Hindlimb muscle (tissue), 1 donor: ENCODE measurements around the gene FBXO33. TPM values are rescaled to one million over a fixed set of nuclear protein-coding genes. Genes with fewer than 3 reads are reported as not detected.

Source experiments
- DNase-seq: peaks from one replicate; pipeline ENCODE4 v3.0.0-alpha.2; 2013
- polyA plus RNA-seq: library from polyadenylated mRNA; unstranded; fragments of 120-200 nt; gene quantifications from one replicate; pipeline ENCODE4 v1.2.1, GENCODE V29; 2013; ENCODE audit not compliant: insufficient read length

The FBXO33 gene
- polyA plus RNA-seq, 1 donor, result 4.4 TPM

DNA sequence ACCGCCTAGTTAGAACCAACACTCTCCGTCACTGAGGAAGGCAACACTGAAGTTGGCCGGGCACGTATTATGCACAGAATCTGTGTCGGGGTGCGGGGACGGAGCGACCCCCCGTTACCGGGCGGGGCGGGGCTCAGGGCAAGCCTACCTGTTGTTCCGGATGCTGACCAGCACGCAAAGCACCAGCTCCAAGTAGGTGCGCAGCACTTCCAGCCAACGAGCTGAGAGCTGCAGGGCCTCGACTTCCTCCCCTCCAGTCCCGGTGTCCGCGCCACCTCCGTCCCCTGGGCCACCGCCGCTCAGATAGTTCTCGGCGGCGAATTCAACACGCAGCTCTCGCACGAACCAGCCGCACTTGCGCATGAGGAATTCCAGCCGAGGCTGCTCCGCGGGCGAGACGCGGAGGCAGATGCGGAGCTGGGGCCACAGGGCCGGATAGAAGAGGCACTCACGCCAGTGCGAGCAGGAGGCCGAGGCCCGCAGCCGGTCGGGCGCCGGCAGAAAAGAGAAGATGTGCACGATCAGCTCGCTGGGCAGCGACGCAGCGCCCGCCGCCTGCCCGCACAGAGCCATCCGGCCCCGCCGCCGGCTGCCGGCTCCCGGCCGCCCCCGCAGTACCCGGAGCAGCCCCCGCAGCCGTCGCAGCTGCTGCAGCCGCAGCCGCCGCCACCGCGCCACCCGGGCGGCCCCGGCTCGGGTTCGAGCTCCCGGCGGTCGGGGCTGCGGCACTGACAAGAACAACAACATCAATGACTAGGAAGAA, 636 bp downstream of the FBXO33 start:
- DNase-seq, result peak; percentile 34

DNA sequence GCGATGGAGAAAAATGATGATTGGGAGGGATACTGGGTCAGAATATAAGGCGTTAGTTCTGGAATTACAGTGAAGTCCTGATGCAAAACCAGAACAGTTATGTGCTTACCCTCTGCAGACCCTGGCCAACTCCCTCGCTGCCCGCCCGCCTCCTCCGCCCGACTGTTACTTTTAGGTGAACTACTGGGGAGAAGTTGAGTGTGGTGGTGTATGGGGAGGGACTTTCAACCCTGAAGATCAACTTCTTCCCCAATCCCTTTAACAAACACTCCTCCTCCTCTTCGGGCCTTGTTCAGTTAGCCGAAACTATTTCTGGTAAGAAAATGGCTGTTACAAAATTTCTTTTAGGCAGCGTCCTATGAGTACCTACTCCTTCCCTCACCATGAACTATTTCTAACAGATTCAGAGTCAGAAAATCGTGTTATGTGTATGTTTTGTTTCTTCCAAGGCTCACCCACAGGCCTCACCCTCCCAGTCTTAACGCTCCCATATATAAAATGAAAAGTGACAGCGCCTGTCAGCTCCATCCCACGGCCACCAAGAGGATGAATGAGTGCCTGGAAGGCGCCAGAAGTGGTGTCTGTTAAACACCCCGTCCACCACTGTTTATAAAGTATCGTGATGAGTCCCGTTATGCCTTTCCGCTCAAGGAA, 1.3 kb downstream of the FBXO33 start:
- no peak for DNase-seq

DNA sequence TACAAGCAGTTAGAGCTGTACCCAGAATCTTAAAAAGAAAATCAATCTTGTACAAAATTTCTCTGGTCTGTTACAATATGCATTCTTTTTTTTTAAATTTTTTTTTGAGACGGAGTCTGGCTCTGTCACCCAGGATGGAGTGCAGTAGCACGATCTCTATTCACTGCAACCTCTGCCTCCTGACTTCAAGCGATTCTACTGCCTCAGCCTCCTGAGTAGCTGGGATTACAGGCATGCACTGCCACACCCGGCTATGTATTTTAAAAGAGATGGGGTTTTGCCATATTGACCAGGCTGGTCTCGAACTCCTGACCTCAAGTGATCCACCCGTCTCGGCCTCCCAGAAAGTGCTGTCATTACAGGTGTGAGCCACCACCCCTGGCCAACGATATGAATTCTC, 4.1 kb downstream of the FBXO33 start:
- DNase-seq, result no peak

GRCh38 chr14:39426605-39427004, 5.6 kb downstream of the FBXO33 start:
- no peak for DNase-seq

GRCh38 chr14:39425947-39426346, 6.3 kb downstream of the FBXO33 start:
- DNase-seq, result no peak

GRCh38 chr14:39423793-39424192, 8.4 kb downstream of the FBXO33 start:
- no peak for DNase-seq

GRCh38 chr14:39422243-39422642, 10.0 kb downstream of the FBXO33 start:
- DNase-seq, result no peak

- DNase-seq, result no peak
These were observed 13.0 kb downstream of the FBXO33 start for GRCh38 chr14:39419272-39419671.

DNA sequence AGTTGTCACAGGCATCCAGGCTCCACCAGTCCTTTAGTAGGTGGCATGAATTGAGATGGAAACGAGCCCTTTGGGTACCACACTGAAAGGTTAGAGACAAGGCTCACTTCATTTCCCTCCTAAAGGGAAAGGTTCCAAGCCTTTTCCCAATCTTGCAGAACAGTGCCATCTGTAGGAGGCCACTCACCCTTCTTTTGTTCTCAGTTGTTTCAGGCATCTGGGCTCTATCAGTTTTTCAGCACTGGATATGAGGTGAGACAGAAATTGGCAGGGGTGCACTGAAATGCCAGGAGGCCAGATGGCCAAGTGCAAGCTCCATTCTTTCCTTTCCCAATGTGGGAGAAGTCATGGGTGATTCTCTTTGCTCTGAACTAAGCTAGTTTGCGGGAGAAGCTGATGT, 15.2 kb downstream of the FBXO33 start:
- DNase-seq, result no peak

DNA sequence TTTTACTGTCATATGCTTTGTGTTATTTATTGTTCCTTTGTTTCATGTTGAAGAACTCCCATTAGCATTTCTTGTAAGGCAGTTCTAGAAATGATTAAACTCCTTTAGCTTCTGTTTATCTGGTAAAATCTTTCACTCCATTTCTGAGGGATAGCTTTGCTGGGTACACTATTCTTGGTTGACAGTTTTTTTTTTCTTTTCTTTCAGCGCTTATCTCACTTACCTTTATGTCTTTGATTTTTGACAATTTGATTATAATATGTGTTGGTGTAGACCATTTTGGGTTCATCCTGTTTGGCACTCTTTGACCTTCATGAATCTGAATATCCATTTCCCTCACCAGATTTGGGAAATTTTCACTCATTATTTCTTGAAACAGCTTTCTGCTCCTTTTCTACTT, 16.2 kb downstream of the FBXO33 start:
- no peak for DNase-seq

DNA sequence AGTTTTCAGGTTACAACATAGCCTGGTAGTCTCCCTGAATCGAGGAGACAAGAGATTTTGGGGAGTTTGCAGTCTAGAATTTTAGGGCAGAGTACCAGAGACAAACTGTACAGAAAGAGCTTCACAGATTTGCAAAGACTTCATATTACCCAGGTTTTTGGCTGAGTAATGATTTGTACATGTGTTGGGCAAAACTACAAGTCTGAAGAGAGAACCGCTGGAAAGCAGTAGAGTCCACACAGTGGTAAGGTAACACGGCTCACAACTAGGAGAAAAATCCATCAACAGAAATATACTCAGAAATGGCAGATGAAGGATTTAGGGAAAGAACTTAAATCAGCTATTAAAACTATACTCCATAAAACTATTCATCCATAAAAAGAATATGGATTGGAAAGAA, 25.7 kb downstream of the FBXO33 start:
- no peak for DNase-seq

DNA sequence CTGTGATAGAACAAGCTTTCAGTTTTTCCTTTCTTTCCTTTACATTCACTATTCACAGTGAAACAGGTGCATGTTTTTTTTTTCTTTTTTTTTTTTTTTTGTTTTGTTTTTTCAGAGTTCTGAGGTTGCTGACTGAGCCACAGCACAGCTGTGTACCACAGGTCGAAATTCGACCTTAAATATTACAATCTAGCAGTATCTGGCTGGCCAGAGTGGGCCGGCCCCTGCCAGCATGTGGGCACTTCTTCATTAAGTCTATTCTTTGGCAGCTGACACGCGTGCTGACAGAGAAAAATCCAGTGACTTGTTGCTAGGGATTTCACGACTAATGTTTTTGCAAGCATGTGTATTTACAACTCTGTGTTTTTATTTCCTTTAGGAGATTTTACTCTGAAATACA, 33.9 kb downstream of the FBXO33 start:
- DNase-seq, result no peak

DNA sequence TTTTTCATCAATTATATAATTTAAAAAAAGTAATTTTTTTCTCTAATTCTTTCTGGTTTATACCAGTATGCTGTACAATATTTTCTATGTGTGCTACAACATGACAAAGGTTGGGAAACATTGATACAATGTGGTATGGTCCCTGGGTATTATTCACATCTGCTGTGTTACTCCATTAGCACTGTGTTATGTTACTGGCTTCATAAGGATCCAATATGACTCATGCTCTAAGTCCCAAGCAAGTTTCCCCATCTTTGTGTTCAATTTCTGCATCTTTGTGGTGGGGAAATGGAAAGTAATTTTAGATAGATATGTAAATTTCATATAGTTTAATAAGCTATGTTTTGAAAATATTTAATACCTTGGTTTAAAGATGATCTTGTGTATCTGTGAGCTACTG, 35.8 kb downstream of the FBXO33 start:
- DNase-seq, result no peak

DNA sequence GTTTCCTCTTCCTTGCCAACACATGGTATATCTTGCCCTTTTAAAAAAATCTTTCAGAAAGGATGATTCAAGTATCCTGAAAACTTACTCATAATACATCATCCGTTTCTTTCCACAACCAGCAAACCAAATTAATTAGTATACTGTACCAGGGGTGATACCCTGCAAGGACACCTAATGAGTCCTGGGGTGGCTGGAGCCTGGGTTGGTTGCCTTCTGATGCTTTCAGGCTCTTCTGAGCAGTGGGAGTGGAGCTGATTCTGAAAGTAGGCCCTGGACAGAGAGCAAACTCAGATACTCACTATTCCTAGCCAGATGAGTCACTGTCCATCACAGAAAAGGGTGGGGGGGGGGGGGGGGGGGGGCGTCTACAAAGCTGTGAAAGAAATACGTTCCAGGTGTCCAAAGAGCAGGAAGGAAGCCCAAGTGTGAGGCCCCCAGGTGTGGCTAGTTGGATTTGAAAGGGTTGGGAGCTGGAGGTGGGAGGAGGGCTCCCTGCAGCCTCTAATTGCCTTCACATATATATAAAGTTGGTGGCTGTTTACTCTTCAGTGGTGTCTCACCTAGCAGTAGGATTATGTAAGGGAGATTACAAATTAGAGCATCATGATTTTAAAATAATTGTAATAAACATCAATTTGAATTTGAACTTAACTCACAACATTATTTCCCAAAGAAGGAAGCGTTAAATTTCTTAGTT, 36.5 kb downstream of the FBXO33 start:
- DNase-seq, result no peak

- DNase-seq, result no peak
These were observed 38.9 kb downstream of the FBXO33 start for GRCh38 chr14:39393289-39393688.

DNA sequence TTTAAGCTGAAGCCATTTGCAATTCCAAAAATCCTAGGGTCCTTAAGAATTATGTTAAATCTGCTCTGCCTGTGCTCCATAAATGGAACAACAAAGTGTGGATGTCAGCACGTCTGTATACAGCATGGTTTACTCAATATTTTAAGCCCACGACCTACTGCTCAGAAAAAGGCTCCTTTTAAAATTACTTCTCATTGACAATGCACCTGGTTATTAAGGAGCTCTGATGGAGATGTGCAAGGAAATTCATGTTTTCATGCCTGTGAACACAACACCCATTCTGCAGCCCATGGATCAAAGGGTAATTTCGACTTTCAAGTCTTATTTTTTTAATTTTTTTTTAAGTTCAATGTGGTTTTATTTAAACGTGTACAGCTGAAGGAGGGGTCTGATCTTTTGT, 48.1 kb downstream of the FBXO33 start:
- no peak for DNase-seq

GRCh38 chr14:39383741-39384140, 48.5 kb downstream of the FBXO33 start:
- no peak for DNase-seq

- no peak for DNase-seq
These were observed 49.1 kb downstream of the FBXO33 start for GRCh38 chr14:39383026-39383660.

DNA sequence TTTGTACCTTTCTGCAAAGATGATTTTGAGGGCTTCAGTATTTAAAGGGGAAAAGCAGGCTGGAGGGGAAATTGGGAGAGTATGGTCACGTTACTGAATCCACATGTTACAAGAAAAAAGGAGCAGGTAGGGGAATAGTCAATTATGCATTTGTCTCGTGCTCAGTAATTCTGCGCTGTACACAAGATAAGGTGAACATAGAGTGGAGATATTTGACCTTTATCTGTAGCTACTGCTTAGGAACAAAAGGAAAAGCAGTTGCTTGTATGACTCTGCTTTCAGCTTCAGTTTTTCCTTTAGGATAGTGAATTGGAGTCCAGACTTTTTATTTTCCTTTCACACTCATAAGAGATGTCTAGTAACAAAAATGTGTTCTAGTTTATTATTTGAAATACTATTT, 49.8 kb downstream of the FBXO33 start:
- no peak for DNase-seq

GRCh38 chr14:39381366-39381765, 50.9 kb downstream of the FBXO33 start:
- no peak for DNase-seq

DNA sequence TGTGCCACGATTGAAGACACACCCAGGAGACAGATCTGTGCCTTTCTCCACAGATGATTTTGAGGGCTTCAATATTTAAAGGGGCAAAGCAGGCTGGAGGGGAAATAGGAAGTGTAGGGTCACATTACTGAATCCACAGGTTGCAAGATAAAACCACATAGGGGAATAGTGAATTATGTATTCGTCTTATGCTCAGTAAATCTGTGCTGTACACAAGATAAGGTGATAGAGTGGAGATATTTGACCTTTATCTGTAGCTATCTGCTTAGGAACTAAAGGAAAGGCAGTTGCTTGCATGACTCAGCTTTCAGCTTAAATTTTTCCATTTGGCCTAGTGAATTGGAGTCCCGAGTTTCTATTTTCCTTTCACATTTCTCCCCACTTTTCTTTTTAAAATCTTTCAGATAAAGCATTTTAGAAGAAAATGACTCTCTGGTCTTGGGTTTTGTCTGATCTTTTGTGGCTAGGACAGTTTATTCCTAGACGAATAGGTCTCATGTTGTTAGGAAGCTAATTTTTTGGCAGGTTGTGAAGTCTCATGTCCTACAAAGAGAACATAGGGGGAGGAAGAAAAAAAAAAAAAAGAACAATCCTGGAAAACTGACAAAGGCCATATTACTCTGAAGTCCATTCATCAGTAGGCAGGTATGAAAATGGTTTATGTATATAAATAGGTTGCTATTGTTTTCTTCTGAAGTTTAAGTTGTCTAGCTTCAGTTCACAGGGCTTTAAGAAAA, 55.4 kb downstream of the FBXO33 start:
- no peak for DNase-seq

GRCh38 chr14:39374851-39375250, 57.4 kb downstream of the FBXO33 start:
- DNase-seq, result no peak

GRCh38 chr14:39372656-39373055, 59.6 kb downstream of the FBXO33 start:
- no peak for DNase-seq
